ENCODE results near the gene MAML1. TPM values are rescaled to one million over a fixed set of nuclear protein-coding genes. Genes with fewer than 3 reads are reported as not detected.

MAML1 gene
- total and polyA plus RNA-seq, 4 donors = 6.7 to 34.5 (median 20.5) TPM

- Histone ChIP-seq H3K27ac (ENCODE audit: low read depth in 1 of 2, low read length in 1 of 2) (peak overlapping the region in 1 of 2 donors; percentile 85), H3K9me3 (ENCODE audit: control insufficient read depth in 4 of 4, insufficient read depth in 3 of 4, low read length in 3 of 4) (no peaks in the 10 kb centered on the region), H3K4me3 (no peak overlapping the region), H3K9ac (ENCODE audit: insufficient read depth in 1 of 2, low read length in 2 of 2) (no peak overlapping the region), H3K27me3 (ENCODE audit: control insufficient read depth in 3 of 3, insufficient read depth in 3 of 3, low read length in 2 of 3) (no peaks in the 10 kb centered on the region), H3K4me1 (ENCODE audit: control insufficient read depth in 5 of 5, insufficient read depth in 5 of 5, low read length in 5 of 5) (peaks cover 3 to 51% (median 7%) of the 10 kb centered on the region in 5 donors), H3K36me3 (ENCODE audit: control insufficient read depth in 4 of 4, insufficient read depth in 4 of 4, low read length in 4 of 4) (peaks cover 0 to 21% (median 15%) of the 10 kb centered on the region in 4 donors)
- no peak for TF ChIP-seq CTCF (IDR thresholded peaks at IDR 0.05; ENCODE audit: control extremely low read depth, extremely low read depth)
- 84 to 87% methylated on average over 3 of the region's 3 CpGs for WGBS, 2 donors
- no peak for DNase-seq
- ATAC-seq (ENCODE audit: insufficient read depth, low FRiP score) = no peak
These were observed 62.0 kb downstream of the MAML1 start for GRCh38 chr5:179794575-179794974.

DNA sequence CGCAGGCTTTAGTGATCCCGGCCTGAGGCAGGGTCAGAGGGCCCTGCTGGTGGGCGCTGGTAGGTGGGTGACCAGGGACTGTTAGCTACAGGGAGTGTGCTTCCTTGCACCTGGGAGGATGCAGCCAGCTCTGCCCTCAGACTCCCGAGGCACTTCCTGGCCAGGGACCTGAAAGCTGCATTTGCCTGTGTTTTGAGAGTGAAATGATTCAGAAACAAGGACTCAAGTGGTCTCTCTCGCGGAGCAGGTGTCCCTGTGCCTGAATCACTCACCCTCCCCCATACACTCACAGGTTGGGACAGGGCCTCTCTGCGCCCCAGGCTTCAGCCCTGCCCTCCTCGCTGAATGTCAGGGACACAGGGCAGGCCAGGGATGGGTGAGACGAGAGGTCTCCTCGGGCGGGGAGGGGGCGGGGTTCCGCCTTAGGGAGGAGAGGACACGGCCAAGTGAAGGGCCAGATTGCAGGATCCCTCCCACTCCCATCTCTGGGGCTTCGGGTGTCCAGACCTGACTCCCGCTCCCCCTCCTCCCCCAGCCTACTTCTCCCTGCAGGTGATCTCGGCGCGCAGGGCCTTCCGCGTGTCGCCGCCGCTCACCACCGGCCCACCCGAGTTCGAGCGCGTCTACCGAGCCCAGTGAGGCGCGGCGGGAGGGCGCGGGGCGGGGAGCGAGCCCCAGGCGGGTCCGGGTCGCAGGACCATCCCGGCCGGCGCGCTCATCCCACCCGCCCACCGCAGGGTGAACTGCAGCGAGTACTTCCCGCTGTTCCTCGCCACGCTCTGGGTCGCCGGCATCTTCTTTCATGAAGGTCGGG lies 62.6 kb downstream of the MAML1 start:
- peak overlapping the region in 1 of 2 donors; percentile 11 for H3K9ac ChIP-seq (ENCODE audit: insufficient read depth in 1 of 2, low read length in 2 of 2)
- H3K36me3 ChIP-seq (ENCODE audit: control insufficient read depth in 4 of 4, insufficient read depth in 4 of 4, low read length in 4 of 4) = peaks cover 0 to 27% (median 19%) of the 10 kb centered on the region in 4 donors
- peak overlapping the region; percentile 46 for H3K4me3 ChIP-seq
- 8 to 12% methylated on average over 47 to 53 of the region's 53 CpGs for WGBS, 2 donors
- H3K27me3 ChIP-seq (ENCODE audit: control insufficient read depth in 3 of 3, insufficient read depth in 3 of 3, low read length in 2 of 3) = no peaks in the 10 kb centered on the region
- DNase-seq (peak in 1 of 3 donors; percentile 33), ATAC-seq (ENCODE audit: insufficient read depth, low FRiP score) (peak; percentile 27)
- H3K4me1 ChIP-seq (ENCODE audit: control insufficient read depth in 5 of 5, insufficient read depth in 5 of 5, low read length in 5 of 5) = peaks cover 3 to 51% (median 7%) of the 10 kb centered on the region in 5 donors
- H3K27ac ChIP-seq (ENCODE audit: low read depth in 1 of 2, low read length in 1 of 2) = peak overlapping the region in 1 of 2 donors; percentile 85
- no peaks in the 10 kb centered on the region for H3K9me3 ChIP-seq (ENCODE audit: control insufficient read depth in 4 of 4, insufficient read depth in 3 of 4, low read length in 3 of 4)
- no peak for TF ChIP-seq CTCF (IDR thresholded peaks at IDR 0.05; ENCODE audit: control extremely low read depth, extremely low read depth)

GRCh38 chr5:179795863-179796833 lies 63.5 kb downstream of the MAML1 start:
- Histone ChIP-seq H3K27me3 (ENCODE audit: control insufficient read depth in 3 of 3, insufficient read depth in 3 of 3, low read length in 2 of 3) (no peaks in the 10 kb centered on the region), H3K36me3 (ENCODE audit: control insufficient read depth in 4 of 4, insufficient read depth in 4 of 4, low read length in 4 of 4) (peaks cover 0 to 36% (median 19%) of the 10 kb centered on the region in 4 donors), H3K4me1 (ENCODE audit: control insufficient read depth in 5 of 5, insufficient read depth in 5 of 5, low read length in 5 of 5) (peaks cover 3 to 51% (median 7%) of the 10 kb centered on the region in 5 donors), H3K27ac (ENCODE audit: low read depth in 1 of 2, low read length in 1 of 2) (peak overlapping the region in 1 of 2 donors; percentile 85), H3K9me3 (ENCODE audit: control insufficient read depth in 4 of 4, insufficient read depth in 3 of 4, low read length in 3 of 4) (no peaks in the 10 kb centered on the region), H3K9ac (ENCODE audit: insufficient read depth in 1 of 2, low read length in 2 of 2) (peak overlapping the region in 1 of 2 donors; percentile 11), H3K4me3 (peak overlapping the region; percentile 46)
- ATAC-seq (ENCODE audit: insufficient read depth, low FRiP score) (peak; percentile 81), DNase-seq (peak; percentile 78 to 91 (median 86))
- TF ChIP-seq CTCF (IDR thresholded peaks at IDR 0.05; ENCODE audit: control extremely low read depth, extremely low read depth) = peak; percentile 76
- WGBS, 2 donors = 3% methylated on average over 85 to 113 of the region's 113 CpGs
